ENCODE results near the gene SLC4A1AP. TPM values are rescaled to one million over a fixed set of nuclear protein-coding genes. Genes with fewer than 3 reads are reported as not detected.
"Not testable (repeated sequence)": the region's sequence is repeated elsewhere in the genome, so short reads cannot be mapped to it uniquely, and the experiment has no call there.

SLC4A1AP gene
- total RNA-seq, 1 experiment from 2014 or later = 27.8 TPM

- Mint-ChIP-seq H3K4me3 (ENCODE audit: low read depth, unreplicated experiment) (no peak overlapping the region), H3K9me3 (ENCODE audit: low read depth, unreplicated experiment) (no peaks in the 10 kb centered on the region), H3K36me3 (ENCODE audit: insufficient read depth, unreplicated experiment) (peaks cover 7% of the 10 kb centered on the region), H3K27ac (ENCODE audit: unreplicated experiment) (no peak overlapping the region), H3K4me1 (ENCODE audit: low read depth, unreplicated experiment) (peaks cover 14% of the 10 kb centered on the region), H3K27me3 (ENCODE audit: unreplicated experiment) (no peaks in the 10 kb centered on the region)
- TSS peak; percentile 64 for BruUV-seq (replicated peaks)
- intact Hi-C loops (cut with micrococcal nuclease; ENCODE audit: unreplicated experiment) = loop anchor here (10.0 kb wide), 2 partner anchors 133 to 223 kb away; partner anchors contain the start of genes FNDC4, GCKR and PPM1G
- CTCF ChIA-PET = interaction anchor here (0.6 to 2.7 kb wide), 2 partner anchors 55 to 407 kb away, joined by 3 to 14 read pairs; no protein-coding TSS in a partner anchor
- peak; percentile 49 for DNase-seq
- no peak for TF ChIP-seq CTCF (IDR thresholded peaks at IDR 0.05; ENCODE audit: unreplicated experiment)
These were observed 35.5 kb upstream of the SLC4A1AP start for GRCh38 chr2:27627963-27628766.

GRCh38 chr2:27628767-27629709 lies 34.7 kb upstream of the SLC4A1AP start, which contains the start of the genes CCDC121 and GPN1:
CCDC121 (minus strand) TSS chr2:27629012; CDS start chr2:27627799, 1,213 bp downstream.
GPN1 (plus strand) TSS chr2:27629050; CDS start chr2:27629059, 9 bp downstream.
- no peak for TF ChIP-seq CTCF (IDR thresholded peaks at IDR 0.05; ENCODE audit: unreplicated experiment)
- no peak within 1 kb of the TSS for H3K27ac Mint-ChIP-seq (ENCODE audit: unreplicated experiment)
- peak; percentile 90 for DNase-seq
- peaks cover 12% of the 10 kb centered on the region for H3K36me3 Mint-ChIP-seq (ENCODE audit: insufficient read depth, unreplicated experiment)
- intact Hi-C loops (cut with micrococcal nuclease; ENCODE audit: unreplicated experiment) = loop anchor here (10.0 kb wide), 2 partner anchors 134 to 224 kb away; partner anchors contain the start of genes FNDC4, GCKR and PPM1G
- no TSS peak for BruUV-seq (replicated peaks)
- peaks cover 14% of the 10 kb centered on the region for H3K4me1 Mint-ChIP-seq (ENCODE audit: low read depth, unreplicated experiment)
- H3K4me3 Mint-ChIP-seq (ENCODE audit: low read depth, unreplicated experiment) = no peak within 1 kb of the TSS
- CTCF ChIA-PET = interaction anchor here (2.7 kb wide), 1 partner anchor 54 kb away, joined by 14 read pairs; no protein-coding TSS in a partner anchor
- H3K9me3 Mint-ChIP-seq (ENCODE audit: low read depth, unreplicated experiment) = no peaks in the 10 kb centered on the region
- no peaks in the 10 kb centered on the region for H3K27me3 Mint-ChIP-seq (ENCODE audit: unreplicated experiment)

- H3K27me3 Mint-ChIP-seq (ENCODE audit: unreplicated experiment); CTCF ChIA-PET; H3K4me3 Mint-ChIP-seq (ENCODE audit: low read depth, unreplicated experiment); H3K27ac Mint-ChIP-seq (ENCODE audit: unreplicated experiment); intact Hi-C loops (cut with micrococcal nuclease; ENCODE audit: unreplicated experiment); BruUV-seq (replicated peaks); DNase-seq; H3K9me3 Mint-ChIP-seq (ENCODE audit: low read depth, unreplicated experiment): not testable (repeated sequence)
- Mint-ChIP-seq H3K36me3 (ENCODE audit: insufficient read depth, unreplicated experiment) (peaks cover 18% of the 10 kb centered on the region), H3K4me1 (ENCODE audit: low read depth, unreplicated experiment) (peaks cover 14% of the 10 kb centered on the region)
These were observed 33.4 kb upstream of the SLC4A1AP start for GRCh38 chr2:27630257-27630656.

GRCh38 chr2:27634291-27634690 lies 29.4 kb upstream of the SLC4A1AP start:
- Mint-ChIP-seq H3K4me1 (ENCODE audit: low read depth, unreplicated experiment) (no peaks in the 10 kb centered on the region), H3K9me3 (ENCODE audit: low read depth, unreplicated experiment) (no peaks in the 10 kb centered on the region), H3K27ac (ENCODE audit: unreplicated experiment) (no peak overlapping the region), H3K4me3 (ENCODE audit: low read depth, unreplicated experiment) (no peak overlapping the region), H3K36me3 (ENCODE audit: insufficient read depth, unreplicated experiment) (peaks cover 31% of the 10 kb centered on the region), H3K27me3 (ENCODE audit: unreplicated experiment) (no peaks in the 10 kb centered on the region)
- BruUV-seq (replicated peaks) = no TSS peak
- CTCF ChIA-PET = no interaction called here
- DNase-seq = no peak
- no peak for TF ChIP-seq CTCF (IDR thresholded peaks at IDR 0.05; ENCODE audit: unreplicated experiment)
- intact Hi-C loops (cut with micrococcal nuclease; ENCODE audit: unreplicated experiment) = no loop called here

Data from Calu3 (cell line).